NCI-H146 treated with DMSO at 0.1 percent for 48 hours (cell line): Measurements from ENCODE around the gene FBRSL1.

Experiments
- DNase-seq: peaks from one replicate; lab custom pipeline; 2025; ENCODE audit not compliant: unreplicated experiment; lab: John Stamatoyannopoulos, UW

Gene FBRSL1

GRCh38 chr12:132555686-132556085 lies 65.7 kb downstream of the FBRSL1 start:
- no peak for DNase-seq

DNA sequence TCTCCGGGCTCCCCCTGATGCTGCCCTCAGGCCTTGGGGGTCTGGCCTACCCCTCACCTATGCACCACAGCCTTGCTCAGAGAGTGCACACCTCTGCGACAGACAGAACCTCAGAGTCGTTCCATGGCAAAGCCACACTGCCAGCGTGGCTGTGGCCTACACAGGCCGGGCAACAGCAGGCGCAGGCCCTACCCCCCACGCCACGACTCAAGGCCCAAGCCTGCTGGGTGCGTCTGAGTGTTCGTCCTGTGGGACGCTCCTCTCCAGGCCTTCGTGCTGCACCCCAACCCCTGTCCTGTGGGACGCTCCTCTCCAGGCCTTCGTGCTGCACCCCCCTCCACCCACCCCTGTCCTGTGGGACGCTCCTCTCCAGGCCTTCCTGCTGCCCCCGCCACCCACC lies 66.3 kb downstream of the FBRSL1 start:
- DNase-seq: no peak

- no peak for DNase-seq
Measured at GRCh38 chr12:132556801-132557200, 66.8 kb downstream of the FBRSL1 start.

DNA sequence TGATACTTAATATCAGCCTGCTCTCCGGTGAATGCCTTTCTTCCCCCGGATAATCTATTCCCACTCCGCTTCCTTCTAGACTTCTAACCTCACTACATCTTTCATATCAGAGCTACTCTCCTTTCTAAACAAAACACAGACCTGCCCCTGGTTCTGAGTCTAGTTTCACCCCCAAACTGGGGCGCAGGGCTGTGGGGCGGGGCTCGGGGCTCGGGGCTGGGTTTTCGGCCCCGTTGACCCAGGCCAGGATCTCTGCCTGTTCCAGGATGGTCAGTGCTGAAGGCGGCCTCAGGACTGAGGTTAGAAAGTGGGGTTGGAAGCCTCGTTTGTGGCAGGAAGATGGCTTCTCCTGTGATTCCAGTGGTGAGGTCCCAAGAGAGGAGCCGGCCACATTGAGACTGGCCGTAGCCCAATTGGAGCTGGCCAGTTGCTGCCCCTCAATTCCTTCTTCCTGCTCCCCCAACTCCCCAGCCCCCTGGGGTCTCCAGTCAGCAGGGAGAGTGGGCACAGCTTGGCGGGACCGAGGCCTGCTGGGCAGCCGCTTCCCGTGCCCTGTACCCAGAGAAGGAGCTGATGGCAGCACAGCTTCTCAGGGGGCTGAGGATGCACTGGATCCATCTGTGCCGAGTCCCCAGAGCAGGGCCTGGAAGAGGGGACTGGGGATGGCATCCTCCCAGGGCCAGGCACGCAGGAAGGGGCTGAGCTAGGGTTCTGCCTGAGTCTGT lies 67.5 kb downstream of the FBRSL1 start:
- DNase-seq: no peak

- no peak for DNase-seq
Measured at GRCh38 chr12:132558042-132558856, 68.3 kb downstream of the FBRSL1 start.

DNA sequence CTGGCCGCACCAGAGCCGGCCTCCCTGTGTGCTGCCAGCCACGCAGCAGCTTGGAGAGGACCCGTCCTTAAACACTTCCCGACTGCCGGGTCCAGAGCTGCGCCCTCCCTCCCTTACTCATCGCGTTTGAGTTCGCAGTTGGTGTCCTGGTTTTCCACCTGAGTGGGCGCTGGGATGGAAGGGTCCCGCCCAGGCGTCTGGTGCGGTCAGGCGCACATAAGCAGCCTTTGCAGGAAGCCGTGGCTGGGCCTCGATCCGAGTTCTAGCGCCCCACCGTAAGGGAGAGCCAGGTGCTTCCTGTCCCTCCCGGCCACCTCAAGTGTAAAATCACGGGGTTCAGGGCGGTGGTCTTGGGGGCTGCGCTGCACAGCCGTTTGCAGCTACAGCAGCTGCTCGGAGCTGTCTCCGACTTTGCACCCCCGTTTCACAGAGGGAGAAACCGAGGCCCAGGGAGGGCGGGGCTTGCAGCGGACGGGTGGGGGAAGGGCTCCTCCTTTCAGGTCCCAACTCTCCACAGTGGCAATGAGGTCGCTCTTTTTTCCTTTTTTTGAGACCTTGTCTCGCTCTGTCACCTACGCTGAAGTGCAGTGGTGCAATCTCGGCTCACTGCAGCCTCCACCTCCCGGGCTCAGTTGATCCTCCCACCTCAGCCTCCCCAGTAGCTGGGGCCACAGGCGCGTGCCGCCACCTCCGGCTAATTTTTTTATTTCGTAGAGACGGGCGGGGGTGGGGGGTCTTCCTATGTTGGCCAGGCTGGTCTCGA lies 69.1 kb downstream of the FBRSL1 start:
- DNase-seq: no peak

DNA sequence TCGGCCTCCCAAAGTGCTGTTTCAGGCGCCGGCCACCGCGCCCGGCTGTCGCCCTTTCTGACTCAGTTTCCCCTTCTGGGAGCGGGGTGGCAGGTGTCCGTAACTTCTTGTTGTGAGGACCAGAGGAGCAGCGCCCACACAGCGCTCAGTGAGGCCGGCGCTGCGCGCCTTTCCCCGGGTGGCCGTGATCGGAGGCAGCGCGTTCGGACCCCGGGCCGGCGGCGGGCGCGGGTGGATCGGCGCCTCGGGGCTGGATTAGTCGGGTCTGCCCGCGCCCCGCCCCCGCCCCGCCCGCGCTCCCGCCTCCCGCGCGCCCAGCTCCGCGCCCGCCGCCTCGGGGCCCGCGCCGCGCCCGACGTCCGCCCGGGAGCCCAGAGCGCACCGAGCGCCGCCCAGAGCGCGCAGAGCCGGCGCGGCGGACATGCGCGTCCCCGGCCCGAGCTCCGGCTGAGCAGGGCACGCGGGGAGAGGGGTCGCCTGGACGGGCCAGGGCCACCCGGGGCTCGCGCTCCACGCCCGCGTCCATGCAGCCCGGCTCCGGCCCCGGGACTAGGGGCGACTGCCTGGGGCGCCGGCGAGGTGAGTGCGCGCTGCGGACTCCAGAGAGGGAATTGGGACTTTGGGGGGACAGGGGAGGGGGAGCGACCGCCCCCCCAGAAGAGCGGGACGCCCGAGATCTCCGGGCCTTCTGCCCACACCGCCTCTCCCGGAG lies 69.9 kb downstream of the FBRSL1 start:
- peak; percentile 16 for DNase-seq

DNA sequence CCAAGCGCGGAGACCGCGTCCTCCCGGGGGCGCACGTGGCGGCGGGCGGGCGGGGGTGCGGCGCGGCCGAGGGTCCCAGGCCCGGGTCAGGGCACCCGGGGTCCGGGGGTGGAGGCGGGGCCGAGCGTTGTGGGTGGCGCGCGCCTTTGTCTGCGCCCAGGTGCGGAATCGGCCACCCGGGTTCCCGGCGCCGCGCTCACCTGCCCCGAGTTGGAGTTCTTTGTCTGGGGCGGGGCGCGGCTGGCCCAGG lies 70.3 kb downstream of the FBRSL1 start:
- DNase-seq: no peak

DNA sequence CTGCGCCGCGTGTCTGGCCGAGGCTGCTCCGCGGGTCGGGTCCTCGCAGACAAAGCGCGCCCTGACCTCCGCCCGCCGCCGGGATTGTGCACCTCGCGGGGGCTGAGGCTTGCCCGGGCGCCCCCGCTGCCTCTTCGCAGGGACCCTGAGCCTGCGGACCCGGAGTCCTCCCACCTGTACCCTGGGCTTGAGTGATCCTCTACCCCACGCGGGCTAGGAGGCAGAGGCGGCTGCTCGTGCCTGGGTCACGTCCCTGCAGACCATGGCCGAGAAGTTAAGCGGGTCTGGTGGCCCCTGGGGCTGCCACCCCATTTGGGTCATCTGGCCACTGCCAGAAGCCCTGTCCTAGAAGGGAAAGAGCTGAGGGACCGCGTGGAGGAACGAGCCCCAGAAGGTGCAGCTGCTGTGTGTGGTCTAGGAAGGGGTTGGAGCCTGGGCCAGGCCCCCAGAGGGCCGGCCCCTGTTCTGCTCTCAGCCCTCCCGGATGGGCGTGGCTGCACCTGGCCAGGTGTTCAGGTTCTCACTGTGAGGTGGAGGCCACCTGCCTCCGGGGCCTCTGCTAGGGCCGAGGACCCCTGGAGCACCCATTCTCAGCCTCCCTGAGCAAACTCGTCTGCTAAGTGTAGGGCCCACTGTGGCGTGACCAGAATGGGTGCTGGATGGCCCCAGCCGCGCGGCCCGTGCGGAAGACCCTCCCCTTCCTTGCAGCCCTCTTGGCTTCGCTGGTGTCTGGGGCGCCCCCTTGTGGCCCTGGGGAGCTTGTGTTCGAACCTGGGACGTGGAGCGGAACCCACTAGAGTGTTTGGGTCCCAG lies 70.9 kb downstream of the FBRSL1 start:
- DNase-seq: peak; percentile 67
